Astrocyte (in vitro differentiated cells and primary cell): Measurements from ENCODE around the gene EVL. TPM values are rescaled to one million over a fixed set of nuclear protein-coding genes. Genes with fewer than 3 reads are reported as not detected.

Experiments used
- DNase-seq: peaks from one replicate; pipeline ENCODE4 v3.0.0-alpha.2; 2010; ENCODE audit warnings: low read depth
- FAIRE-seq: peaks from 2 replicates; lab custom pipeline; 2011; peaks lifted over from hg19 to GRCh38; lab: Jason Lieb, UNC
- H2AFZ ChIP-seq: 2 replicates; pipeline ENCODE4 v1.6.0; 2012; ENCODE audit warnings: low read depth, low read length, inconsistent platforms
- H3K27ac ChIP-seq: 2 replicates; pipeline ENCODE4 v1.5.1; 2011; ENCODE audit warnings: low read depth, low read length, inconsistent platforms
- H3K27me3 ChIP-seq: 2 replicates; pipeline ENCODE4 v1.6.0; 2011; ENCODE audit warnings: low read length, inconsistent platforms; ENCODE audit not compliant: insufficient read depth
- H3K36me3 ChIP-seq: 2 replicates; pipeline ENCODE4 v1.5.1; 2011; ENCODE audit warnings: low read length, inconsistent platforms; ENCODE audit not compliant: insufficient read depth
- H3K4me1 ChIP-seq: 2 replicates; pipeline ENCODE4 v1.5.1; 2011; ENCODE audit warnings: low read length, inconsistent platforms; ENCODE audit not compliant: insufficient read depth
- H3K4me2 ChIP-seq: 2 replicates; pipeline ENCODE4 v1.6.0; 2012; ENCODE audit warnings: low read length, inconsistent platforms
- H3K4me3 ChIP-seq: 2 replicates; pipeline ENCODE4 v1.5.1; 2011; ENCODE audit warnings: low read depth, mild to moderate bottlenecking, low read length, inconsistent platforms; ENCODE audit not compliant: insufficient read depth
- H3K79me2 ChIP-seq: 2 replicates; pipeline ENCODE4 v1.6.0; 2012; ENCODE audit warnings: mild to moderate bottlenecking, low read length, inconsistent platforms; ENCODE audit not compliant: insufficient read depth
- H3K9ac ChIP-seq: 2 replicates; pipeline ENCODE4 v1.6.0; 2012; ENCODE audit warnings: mild to moderate bottlenecking, low read length, inconsistent platforms
- H3K9me3 ChIP-seq: 2 replicates; pipeline ENCODE4 v1.5.1; 2012; ENCODE audit warnings: low read depth, mild to moderate bottlenecking, low read length, inconsistent platforms; ENCODE audit not compliant: insufficient read depth
- H4K20me1 ChIP-seq: 2 replicates; pipeline ENCODE4 v1.6.0; 2012; ENCODE audit warnings: low read length, inconsistent platforms; ENCODE audit not compliant: insufficient read depth
- H3K27ac Mint-ChIP-seq: one replicate; pipeline ENCODE4 v1.8.0; 2021; ENCODE audit warnings: mild to moderate bottlenecking, mixed read lengths; ENCODE audit not compliant: unreplicated experiment
- H3K27me3 Mint-ChIP-seq: one replicate; pipeline ENCODE4 v1.8.0; 2021; ENCODE audit warnings: low read depth, mixed read lengths; ENCODE audit not compliant: unreplicated experiment
- H3K36me3 Mint-ChIP-seq: one replicate; pipeline ENCODE4 v1.8.0; 2021; ENCODE audit warnings: low read depth, mixed read lengths; ENCODE audit not compliant: unreplicated experiment
- H3K4me1 Mint-ChIP-seq: one replicate; pipeline ENCODE4 v1.8.0; 2021; ENCODE audit warnings: low read depth, mixed read lengths; ENCODE audit not compliant: unreplicated experiment
- H3K4me3 Mint-ChIP-seq: one replicate; pipeline ENCODE4 v1.8.0; 2021; ENCODE audit warnings: mild to moderate bottlenecking, moderate library complexity, mixed read lengths; ENCODE audit not compliant: unreplicated experiment
- H3K9me3 Mint-ChIP-seq: one replicate; pipeline ENCODE4 v1.8.0; 2021; ENCODE audit warnings: mild to moderate bottlenecking, mixed read lengths; ENCODE audit not compliant: unreplicated experiment
- CTCF ChIP-seq: IDR thresholded peaks from 2 replicates; pipeline ENCODE4 v1.5.1; 2011; ENCODE audit warnings: low read depth, mild to moderate bottlenecking, inconsistent platforms, low read length, moderate library complexity; ENCODE audit not compliant: insufficient read depth
- EZH2 ChIP-seq: IDR thresholded peaks from 2 replicates; pipeline ENCODE4 v1.6.1; 2012; ENCODE audit warnings: mild to moderate bottlenecking, low read length, inconsistent platforms; ENCODE audit not compliant: insufficient read depth
- total RNA-seq: library from RNA; stranded (reverse); gene quantifications from 2 replicates; pipeline ENCODE4 v1.2.1, GENCODE V29; 2021

Gene EVL
- total RNA-seq, 1 donor from 2014 or later: 48.9 TPM

- Histone ChIP-seq H3K9ac (no peak overlapping the region), H2AFZ (no peak overlapping the region), H3K27ac (no peak overlapping the region), H3K27me3 (no peaks in the 10 kb centered on the region), H3K4me3 (no peak overlapping the region), H4K20me1 (no peaks in the 10 kb centered on the region), H3K4me1 (peaks cover 8% of the 10 kb centered on the region), H3K79me2 (no peaks in the 10 kb centered on the region), H3K9me3 (no peaks in the 10 kb centered on the region), H3K4me2 (no peak overlapping the region), H3K36me3 (no peaks in the 10 kb centered on the region)
- no peak for FAIRE-seq
- Mint-ChIP-seq H3K27ac (peak overlapping the region; percentile 75), H3K4me3 (no peak overlapping the region), H3K36me3 (peaks cover 12% of the 10 kb centered on the region), H3K4me1 (no peaks in the 10 kb centered on the region), H3K27me3 (no peaks in the 10 kb centered on the region), H3K9me3 (no peaks in the 10 kb centered on the region)
- TF ChIP-seq EZH2: no peak
- no peak for TF ChIP-seq CTCF
- DNase-seq: no peak
Observed at GRCh38 chr14:100131181-100131580, 66.0 kb downstream of the EVL start.

- no peaks in the 10 kb centered on the region for H3K9me3 Mint-ChIP-seq
- peak overlapping the region; percentile 62 for H3K27ac Mint-ChIP-seq
- peak overlapping the region; percentile 35 for H3K4me2 ChIP-seq
- H3K4me3 Mint-ChIP-seq: no peak overlapping the region
- peak overlapping the region; percentile 23 for H3K27ac ChIP-seq
- peaks cover 8% of the 10 kb centered on the region for H3K4me1 ChIP-seq
- H2AFZ ChIP-seq: no peak overlapping the region
- H3K27me3 Mint-ChIP-seq: peaks cover 3% of the 10 kb centered on the region
- H3K36me3 Mint-ChIP-seq: peaks cover 10% of the 10 kb centered on the region
- FAIRE-seq: peak; percentile 23
- no peaks in the 10 kb centered on the region for H3K36me3 ChIP-seq
- H3K4me1 Mint-ChIP-seq: no peaks in the 10 kb centered on the region
- H3K9me3 ChIP-seq: no peaks in the 10 kb centered on the region
- TF ChIP-seq CTCF (no peak), EZH2 (no peak)
- no peaks in the 10 kb centered on the region for H3K79me2 ChIP-seq
- no peak overlapping the region for H3K4me3 ChIP-seq
- H4K20me1 ChIP-seq: no peaks in the 10 kb centered on the region
- peak overlapping the region; percentile 46 for H3K9ac ChIP-seq
- DNase-seq: no peak
- no peaks in the 10 kb centered on the region for H3K27me3 ChIP-seq
Observed at GRCh38 chr14:100132161-100132902, 67.1 kb downstream of the EVL start.

- H3K27ac Mint-ChIP-seq: no peak overlapping the region
- peak; percentile 39 for FAIRE-seq
Observed at GRCh38 chr14:100132903-100133510, 67.8 kb downstream of the EVL start.

More at GRCh38 chr14:100132903-100133510, 67.8 kb downstream of the EVL start:
- peaks cover 8% of the 10 kb centered on the region for H3K36me3 Mint-ChIP-seq
- H3K27me3 Mint-ChIP-seq: peaks cover 3% of the 10 kb centered on the region
- Histone ChIP-seq H3K4me3 (no peak overlapping the region), H3K79me2 (no peaks in the 10 kb centered on the region), H2AFZ (no peak overlapping the region), H3K27me3 (no peaks in the 10 kb centered on the region), H4K20me1 (no peaks in the 10 kb centered on the region), H3K36me3 (no peaks in the 10 kb centered on the region), H3K9ac (no peak overlapping the region), H3K27ac (no peak overlapping the region), H3K4me2 (no peak overlapping the region), H3K9me3 (no peaks in the 10 kb centered on the region), H3K4me1 (peaks cover 8% of the 10 kb centered on the region)
- no peak overlapping the region for H3K4me3 Mint-ChIP-seq
- no peak for DNase-seq
- no peak for TF ChIP-seq EZH2
- no peak for TF ChIP-seq CTCF
- H3K9me3 Mint-ChIP-seq: no peaks in the 10 kb centered on the region
- no peaks in the 10 kb centered on the region for H3K4me1 Mint-ChIP-seq
